NCI-H1436 treated with DMSO at 0.1 percent for 48 hours (cell line): ENCODE data around the gene UST.

Experiments used
- DNase-seq: peaks from one replicate; lab custom pipeline; 2025; lab: John Stamatoyannopoulos, UW

The UST gene

DNA sequence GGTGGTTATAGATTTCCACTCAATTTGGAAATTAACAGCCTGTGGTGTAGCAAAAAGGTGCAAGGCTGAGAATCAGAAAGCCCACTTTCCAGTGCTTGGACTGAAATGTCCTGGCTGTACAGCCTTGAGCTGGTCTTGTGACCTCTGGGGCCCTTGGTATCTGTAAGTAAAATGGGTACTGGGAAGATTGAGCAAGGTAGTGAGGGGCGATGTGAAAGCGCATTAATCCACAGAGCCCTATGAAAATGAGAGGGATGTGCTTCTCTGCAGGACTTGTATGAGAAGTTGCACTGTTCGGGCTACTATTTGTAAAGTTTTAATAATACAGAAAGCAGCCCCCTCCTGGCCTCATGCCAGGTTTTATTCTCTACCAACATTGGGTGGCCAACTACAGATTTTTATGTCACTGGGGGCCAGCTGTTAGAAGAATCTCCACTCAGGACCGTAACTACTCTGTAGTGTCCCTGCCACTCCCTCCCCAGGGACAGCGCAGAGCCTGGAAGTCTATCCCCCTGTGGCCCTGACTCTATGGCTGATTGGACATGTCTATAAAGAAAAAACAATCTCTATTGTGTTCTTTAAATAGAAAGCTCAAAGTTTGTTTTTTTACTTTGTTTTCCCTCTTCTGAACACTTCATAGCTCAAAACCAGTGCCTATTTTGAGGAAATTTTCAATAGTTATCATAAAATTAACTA, 316.0 kb downstream of the UST start:
- no peak for DNase-seq

DNA sequence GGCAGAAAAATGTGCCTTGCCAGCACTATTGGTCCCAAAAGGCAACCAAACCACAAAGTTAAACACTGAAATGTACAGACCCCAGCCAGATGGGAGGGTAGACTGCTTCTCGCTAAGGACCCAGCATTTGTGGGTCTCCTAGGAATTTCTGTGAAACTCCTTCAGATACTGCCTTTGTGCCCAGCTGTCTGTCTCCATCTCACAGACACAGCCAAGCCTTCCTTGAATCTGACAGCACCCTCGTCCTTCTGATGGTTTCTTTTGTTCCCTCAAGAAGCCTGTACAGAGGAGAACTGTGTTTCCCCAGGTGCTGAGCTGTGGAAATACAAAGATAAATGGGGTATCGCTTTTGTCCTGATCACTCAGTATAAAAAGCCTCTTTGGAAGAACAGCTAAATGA, 316.6 kb downstream of the UST start:
- no peak for DNase-seq

DNA sequence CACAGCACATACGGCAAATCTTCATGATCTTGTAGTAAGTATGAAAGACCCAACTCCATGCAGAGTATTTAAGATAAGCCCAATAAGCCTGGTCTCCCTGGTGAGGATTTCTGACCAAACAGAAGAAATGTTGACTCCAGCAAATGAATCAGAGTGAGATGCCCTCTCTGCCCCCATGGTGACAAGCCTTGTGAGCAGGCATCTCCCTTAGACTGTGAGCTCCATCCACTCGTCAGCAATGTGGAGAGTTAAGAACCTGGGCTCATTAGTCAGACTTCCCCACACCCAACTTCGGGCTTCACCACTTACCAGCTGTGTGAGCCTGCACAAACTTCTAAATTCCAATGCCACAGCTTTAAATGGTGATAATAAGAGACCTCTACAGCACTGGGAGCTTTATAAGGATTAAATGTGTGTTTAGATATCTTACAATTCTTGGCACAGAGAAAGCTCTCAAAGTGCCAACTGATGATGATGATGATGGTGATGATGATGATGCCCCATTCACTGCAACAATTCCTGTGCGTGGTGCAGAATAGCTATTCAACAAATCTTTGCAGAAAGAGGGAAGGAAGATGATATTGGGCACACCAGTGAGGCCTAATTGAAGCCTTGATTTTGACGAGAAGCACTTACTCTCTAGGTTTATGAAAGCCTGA, 317.3 kb downstream of the UST start:
- DNase-seq: no peak

DNA sequence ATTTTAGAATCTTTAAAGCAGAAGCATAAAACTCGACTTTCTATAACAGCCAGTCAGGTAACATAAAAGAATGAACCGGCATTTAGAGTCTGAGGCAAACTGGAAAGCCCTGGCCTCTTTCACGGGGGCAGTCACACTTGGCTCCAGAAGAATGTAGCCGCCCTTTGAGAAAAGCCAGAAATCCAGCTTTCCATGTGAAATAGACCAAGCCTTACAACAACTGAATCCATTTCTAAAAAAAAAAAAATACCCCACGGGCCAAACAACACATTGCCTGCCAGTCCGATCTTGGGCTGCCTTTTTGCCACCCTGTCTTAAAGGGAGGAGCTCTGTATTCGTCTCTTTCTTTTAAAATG, 317.8 kb downstream of the UST start:
- DNase-seq: no peak

GRCh38 chr6:149065121-149065520, 318.3 kb downstream of the UST start:
- no peak for DNase-seq

DNA sequence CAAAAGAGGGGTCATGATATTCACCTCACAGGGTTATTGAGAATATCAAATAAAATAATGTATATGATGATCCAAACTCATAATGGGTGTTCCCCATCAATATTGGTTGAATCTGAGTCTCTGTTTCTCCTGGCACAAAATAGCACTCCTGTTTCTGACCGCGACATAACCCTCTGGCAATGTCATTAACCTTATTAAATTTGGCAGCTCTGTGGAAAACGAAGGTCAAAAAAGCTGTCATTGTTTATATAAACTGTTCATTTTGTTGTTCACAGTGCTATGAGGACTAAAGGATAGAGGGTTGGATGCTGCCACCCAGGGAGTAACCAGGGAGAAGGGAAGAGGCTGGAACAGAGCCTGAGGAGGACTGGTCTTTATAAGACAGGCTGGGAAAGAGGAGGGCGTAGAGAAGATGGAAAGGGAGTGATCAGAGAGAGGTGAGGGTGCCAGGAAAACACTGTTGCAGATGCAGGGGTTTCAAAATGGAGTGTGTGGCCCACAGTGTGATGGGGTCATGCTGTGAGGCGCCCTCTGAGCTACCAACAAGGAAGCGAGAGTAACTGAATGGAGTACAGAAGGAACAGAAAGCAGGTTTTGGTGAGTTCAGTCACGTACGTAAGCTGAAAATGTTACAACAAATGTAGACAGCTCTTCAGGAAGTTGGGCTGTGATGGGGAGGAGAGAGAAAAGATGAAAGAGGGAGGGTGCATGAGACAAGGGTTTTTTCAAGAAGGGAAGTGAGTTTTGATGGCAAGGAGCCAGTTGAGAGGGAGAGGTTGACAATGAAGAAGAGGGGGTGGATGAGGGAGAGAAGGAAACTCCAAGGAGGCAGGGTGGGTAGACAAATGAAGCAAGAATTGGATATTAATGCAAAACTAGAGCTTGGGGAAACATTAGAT, 319.1 kb downstream of the UST start:
- DNase-seq: no peak

GRCh38 chr6:149071997-149072396, 325.2 kb downstream of the UST start:
- no peak for DNase-seq

GRCh38 chr6:149074832-149075258, 328.0 kb downstream of the UST start:
- no peak for DNase-seq

DNA sequence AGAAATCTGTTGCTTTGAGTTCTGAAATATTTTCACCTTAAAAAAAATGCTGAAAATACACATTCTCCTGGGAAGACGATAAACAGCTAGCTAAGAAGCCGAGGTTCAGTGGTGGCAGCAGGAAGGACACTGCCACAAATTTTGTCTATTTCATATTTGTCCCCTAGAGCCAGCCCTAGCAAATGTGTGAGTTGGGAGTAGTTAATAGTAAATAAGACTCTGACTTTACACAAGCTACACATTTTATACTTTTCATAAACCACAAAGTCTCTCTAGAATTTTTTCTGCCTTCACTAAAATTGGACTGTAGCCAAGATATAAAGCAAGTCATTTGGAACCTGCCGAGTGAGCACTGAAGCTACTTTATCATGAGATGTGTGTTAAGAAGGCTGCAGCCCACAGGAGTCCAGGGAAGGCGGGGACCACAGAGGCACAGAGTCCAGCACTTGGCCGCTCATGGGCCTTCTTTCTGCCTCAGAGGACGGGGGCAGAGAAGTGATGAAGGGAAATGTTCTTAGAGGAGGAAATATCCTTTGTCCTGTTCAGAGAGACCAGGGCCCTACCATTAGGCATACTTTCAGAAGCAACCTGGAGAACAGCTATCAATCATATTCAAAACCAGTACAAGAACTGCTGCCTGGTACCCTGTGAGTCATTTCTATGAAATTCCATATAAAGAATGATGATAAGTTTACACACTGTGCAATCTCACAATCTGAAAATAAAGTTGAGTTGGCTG, 329.0 kb downstream of the UST start:
- DNase-seq: no peak

DNA sequence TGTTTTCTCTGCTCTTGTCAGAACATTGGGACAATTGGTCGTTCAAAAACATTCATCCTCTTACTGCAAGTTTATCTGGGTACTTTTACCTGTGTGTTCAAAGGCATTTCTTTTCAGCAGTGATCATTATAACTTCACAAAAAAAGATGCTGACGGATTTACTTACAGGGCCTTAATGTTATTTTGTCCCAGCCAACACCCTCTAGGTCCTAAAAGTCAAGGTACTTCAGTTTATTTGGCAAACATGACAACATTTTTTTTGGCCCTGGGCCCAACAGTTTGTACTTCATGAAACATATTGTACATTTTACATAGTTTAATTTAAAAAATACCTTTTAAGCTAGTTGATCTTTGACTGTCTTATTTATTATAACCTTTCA, 329.5 kb downstream of the UST start:
- DNase-seq: no peak

- no peak for DNase-seq
Measured at GRCh38 chr6:149077208-149077607, 330.4 kb downstream of the UST start.

DNA sequence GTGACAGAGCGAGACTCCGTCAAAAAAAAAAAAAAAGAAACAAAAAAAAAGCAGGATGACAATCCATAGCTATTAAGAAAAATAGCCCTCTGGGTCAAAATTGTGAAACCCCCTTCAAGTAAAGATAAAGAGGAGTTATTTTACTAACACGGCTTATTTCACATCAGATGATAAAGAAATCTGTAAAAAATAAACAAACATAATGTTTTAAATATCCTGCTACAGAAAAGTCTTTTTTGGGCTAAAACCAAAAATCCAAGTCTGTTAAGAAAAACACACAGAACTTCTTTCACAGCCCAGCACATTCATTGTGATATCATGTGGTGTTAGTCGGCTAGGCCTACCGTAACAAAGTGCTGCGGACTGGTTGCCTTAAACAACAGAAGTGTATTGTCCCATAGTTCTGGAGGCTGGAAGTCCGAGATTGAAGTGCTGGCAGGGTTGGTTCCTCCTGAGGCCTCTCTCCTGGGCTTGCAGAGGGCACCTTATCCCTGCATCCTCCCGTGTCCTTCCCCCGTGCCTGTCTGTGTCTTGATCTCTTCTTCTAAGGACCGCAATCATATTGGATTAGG, 331.5 kb downstream of the UST start:
- no peak for DNase-seq

DNA sequence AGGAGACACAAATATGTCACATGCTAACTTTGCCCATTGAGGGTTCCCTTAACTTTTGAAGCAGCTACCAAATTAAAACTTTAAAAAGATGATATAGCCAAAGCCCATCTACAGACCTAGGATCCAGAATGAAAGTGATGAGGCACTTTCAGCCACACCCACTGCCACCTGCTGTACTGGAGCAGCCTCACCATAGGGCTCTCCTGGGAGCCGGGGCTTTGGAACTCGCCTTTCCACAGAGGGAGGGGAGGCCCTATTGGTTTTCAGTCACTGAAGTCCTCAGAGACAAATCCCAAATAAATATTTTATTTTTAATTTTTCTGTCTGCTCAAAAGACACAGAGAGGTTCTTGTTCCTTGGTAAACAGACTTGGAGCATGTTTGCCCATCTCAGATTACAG, 332.6 kb downstream of the UST start:
- no peak for DNase-seq

DNA sequence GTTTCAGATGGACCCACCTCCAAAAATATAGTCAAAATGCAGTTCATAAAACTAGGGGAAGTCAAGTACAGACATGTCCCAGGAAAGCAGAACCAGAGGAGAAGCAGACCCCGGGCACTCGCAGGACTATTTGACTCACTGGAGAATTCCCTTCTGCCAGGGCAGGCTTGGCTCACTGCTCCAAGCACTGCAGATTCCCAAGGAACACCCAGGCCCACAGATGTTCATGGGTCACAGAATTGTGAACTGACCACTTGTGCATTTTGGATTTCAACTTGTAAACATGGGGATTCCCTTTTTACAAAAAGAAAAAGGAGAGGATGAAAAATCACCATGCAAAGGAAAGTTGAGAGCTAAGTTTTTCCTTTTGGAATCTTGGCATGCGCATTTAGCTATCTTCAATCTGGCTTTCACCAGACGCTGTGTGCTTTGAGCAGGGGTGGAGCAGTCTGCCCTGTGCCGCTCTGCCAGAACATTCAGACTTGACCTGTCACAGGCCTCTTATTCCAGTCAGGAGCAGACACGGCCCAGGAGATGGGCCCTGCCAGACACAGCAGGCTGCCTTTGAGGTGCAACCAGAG, 333.2 kb downstream of the UST start:
- DNase-seq: no peak

GRCh38 chr6:149080511-149080910, 333.7 kb downstream of the UST start:
- no peak for DNase-seq

GRCh38 chr6:149081281-149081680, 334.5 kb downstream of the UST start:
- no peak for DNase-seq

GRCh38 chr6:149082320-149082719, 335.5 kb downstream of the UST start:
- no peak for DNase-seq

- no peak for DNase-seq
Measured at GRCh38 chr6:149084026-149084425, 337.2 kb downstream of the UST start.

GRCh38 chr6:149084808-149085556, 338.2 kb downstream of the UST start:
- DNase-seq: no peak

GRCh38 chr6:149085557-149085938, 338.7 kb downstream of the UST start:
- no peak for DNase-seq

DNA sequence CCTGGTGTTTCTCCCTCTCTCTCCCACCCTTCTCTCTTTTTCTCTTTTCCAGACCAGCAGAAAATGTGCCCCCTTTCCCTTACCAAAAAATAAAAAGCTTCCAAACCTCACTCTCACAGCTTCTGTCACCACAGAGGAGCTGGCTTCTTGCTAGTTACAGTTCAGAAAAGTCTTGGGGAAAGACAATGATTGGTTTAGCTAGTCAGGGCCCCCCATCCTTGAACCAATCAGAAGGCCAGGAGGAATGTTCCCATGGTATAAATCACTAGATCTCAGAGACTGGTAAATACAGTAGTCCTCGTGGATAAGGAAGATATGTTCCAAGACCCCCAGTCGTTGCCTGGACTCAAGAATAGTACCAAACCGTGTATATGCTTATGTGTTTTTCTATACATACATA, 339.5 kb downstream of the UST start:
- DNase-seq: no peak
